ENCODE data around the gene GRSF1.

The GRSF1 gene

GRCh38 chr4:70829492-70829891 is 10.2 kb downstream of the GRSF1 start:
- H3K79me2 ChIP-seq (ENCODE audit: control insufficient read depth, low read length) = peaks cover 40% of the 10 kb centered on the region
- H3K27ac ChIP-seq (ENCODE audit: low read depth, low read length) = no peak overlapping the region

GRCh38 chr4:70829015-70829414 is 10.7 kb downstream of the GRSF1 start:
- H4K20me1 ChIP-seq (ENCODE audit: control insufficient read depth, insufficient read depth, low read depth, low read length) = no peaks in the 10 kb centered on the region

More at GRCh38 chr4:70829492-70829891, 10.2 kb downstream of the GRSF1 start:
- Histone ChIP-seq H3K9me3 (ENCODE audit: control insufficient read depth, insufficient read depth, low read length) (no peaks in the 10 kb centered on the region), H3K4me1 (ENCODE audit: control insufficient read depth, low read length) (no peaks in the 10 kb centered on the region), H3F3A (ENCODE audit: control insufficient read depth, insufficient read depth) (peaks cover 4% of the 10 kb centered on the region), H4K20me1 (ENCODE audit: control insufficient read depth, insufficient read depth, low read depth, low read length) (peaks cover 3% of the 10 kb centered on the region; the same call in 1 of the 2 replicates), H3K27me3 (ENCODE audit: control insufficient read depth, low read length) (no peaks in the 10 kb centered on the region), H3K36me3 (ENCODE audit: control insufficient read depth, low read length) (peaks cover 91% of the 10 kb centered on the region), H3K4me3 (ENCODE audit: low read length) (no peak overlapping the region), H3K4me2 (ENCODE audit: low read length) (no peak overlapping the region), H3K9me2 (replicated peaks; ENCODE audit: control insufficient read depth, low read length) (no peaks in the 10 kb centered on the region)
- TF ChIP-seq EZH2phosphoT487 (IDR thresholded peaks at IDR 0.05; ENCODE audit: borderline replicate concordance, low read length) (no peak), CTCF (IDR thresholded peaks at IDR 0.05; ENCODE audit: low read depth, low read length, poor library complexity, severe bottlenecking) (no peak)

GRCh38 chr4:70818921-70819320 is 20.8 kb downstream of the GRSF1 start:
- Histone ChIP-seq H3K4me3 (ENCODE audit: low read length) (no peak overlapping the region), H3K27ac (ENCODE audit: low read depth, low read length) (no peak overlapping the region), H3K4me2 (ENCODE audit: low read length) (no peak overlapping the region), H3K9me2 (replicated peaks; ENCODE audit: control insufficient read depth, low read length) (no peaks in the 10 kb centered on the region), H3K9me3 (ENCODE audit: control insufficient read depth, insufficient read depth, low read length) (no peaks in the 10 kb centered on the region), H3K27me3 (ENCODE audit: control insufficient read depth, low read length) (no peaks in the 10 kb centered on the region), H3K79me2 (ENCODE audit: control insufficient read depth, low read length) (no peaks in the 10 kb centered on the region), H3F3A (ENCODE audit: control insufficient read depth, insufficient read depth) (peaks cover 21% of the 10 kb centered on the region), H4K20me1 (ENCODE audit: control insufficient read depth, insufficient read depth, low read depth, low read length) (no peaks in the 10 kb centered on the region), H3K4me1 (ENCODE audit: control insufficient read depth, low read length) (peaks cover 23% of the 10 kb centered on the region), H3K36me3 (ENCODE audit: control insufficient read depth, low read length) (peaks cover 41% of the 10 kb centered on the region)
- TF ChIP-seq CTCF (IDR thresholded peaks at IDR 0.05; ENCODE audit: low read depth, low read length, poor library complexity, severe bottlenecking) (no peak), EZH2phosphoT487 (IDR thresholded peaks at IDR 0.05; ENCODE audit: borderline replicate concordance, low read length) (no peak)

More at GRCh38 chr4:70829015-70829414, 10.7 kb downstream of the GRSF1 start:
- no peaks in the 10 kb centered on the region for H3K4me1 ChIP-seq (ENCODE audit: control insufficient read depth, low read length)
- H3K4me3 ChIP-seq (ENCODE audit: low read length) = no peak overlapping the region
- H3K9me3 ChIP-seq (ENCODE audit: control insufficient read depth, insufficient read depth, low read length) = no peaks in the 10 kb centered on the region
- no peaks in the 10 kb centered on the region for H3K27me3 ChIP-seq (ENCODE audit: control insufficient read depth, low read length)
- peaks cover 4% of the 10 kb centered on the region for H3F3A ChIP-seq (ENCODE audit: control insufficient read depth, insufficient read depth)
- TF ChIP-seq CTCF (IDR thresholded peaks at IDR 0.05; ENCODE audit: low read depth, low read length, poor library complexity, severe bottlenecking) (no peak), EZH2phosphoT487 (IDR thresholded peaks at IDR 0.05; ENCODE audit: borderline replicate concordance, low read length) (no peak)
- H3K9me2 ChIP-seq (replicated peaks; ENCODE audit: control insufficient read depth, low read length) = no peaks in the 10 kb centered on the region
- no peak overlapping the region for H3K4me2 ChIP-seq (ENCODE audit: low read length)
- H3K79me2 ChIP-seq (ENCODE audit: control insufficient read depth, low read length) = peaks cover 35% of the 10 kb centered on the region
- H3K27ac ChIP-seq (ENCODE audit: low read depth, low read length) = no peak overlapping the region
- H3K36me3 ChIP-seq (ENCODE audit: control insufficient read depth, low read length) = peaks cover 92% of the 10 kb centered on the region
